K562 (cell line): Measurements from ENCODE around the gene UROS. TPM values are rescaled to one million over a fixed set of nuclear protein-coding genes. Genes with fewer than 3 reads are reported as not detected.

ENCODE experiments used
- ATAC-seq: fragments of 200-7000 bp; cut with Tn5 transposase; 3 replicates; pipeline ENCODE4 v1.9.1; 2020; ENCODE audit warnings: moderate library complexity
- BruUV-seq: library from RNA; stranded (reverse); fragments of 400-500 nt; replicated peaks from 2 replicates; lab custom pipeline; 2021; lab: Mats Ljungman, UMichigan
- CTCF ChIA-PET: fragments of 300-600 bp; formaldehyde crosslinking; extraction: SDS; loops from one replicate; lab custom pipeline; 2021; ENCODE audit warnings: low intra/inter-chr PET ratio; lab: Yijun Ruan, JAX
- POLR2A ChIA-PET: fragments of 300-600, 350-650 bp; sonication (Branson Sonifier 250); formaldehyde crosslinking; extraction: SDS; loops from one replicate; lab custom pipeline; 2021; ENCODE audit warnings: antibody characterized with exemption, inconsistent platforms; lab: Yijun Ruan, JAX
- DNase-seq, 4 experiments: peaks; one replicate each; pipeline versions ENCODE4 v3.0.0 to v3.0.0-alpha.2; 2011 to 2018; ENCODE audit warnings: low spot score in 3 of 4, mixed read lengths in 3 of 4; ENCODE audit errors: extremely low read depth in 1 of 4
- FAIRE-seq: peaks from 2 replicates; lab custom pipeline; 2011; peaks lifted over from hg19 to GRCh38; lab: Jason Lieb, UNC
- H2AFZ ChIP-seq: 2 replicates; pipeline ENCODE4 v1.6.0; 2011; ENCODE audit warnings: low read depth, low read length, control low read depth, inconsistent platforms
- H3K27ac ChIP-seq: fragments of 200-600 bp; 3 replicates; pipeline ENCODE4 v1.8.0; 2011; ENCODE audit warnings: low read depth, mild to moderate bottlenecking, control low read depth, inconsistent platforms, low read length, moderate library complexity, mixed read lengths; ENCODE audit errors: extremely low read depth
- H3K27me3 ChIP-seq, 2 experiments: fragments of 300-600 bp in 1 of 2; 2 replicates in 1 of 2; 3 replicates in 1 of 2; pipeline versions ENCODE4 v1.6.0 to v1.8.0; 2011; ENCODE audit warnings: inconsistent platforms in 2 of 2, low read length in 2 of 2, mild to moderate bottlenecking in 1 of 2, mixed read lengths in 1 of 2, moderate library complexity in 1 of 2; ENCODE audit not compliant: control insufficient read depth in 2 of 2, insufficient read depth in 2 of 2
- H3K36me3 ChIP-seq: fragments of 300-600 bp; 3 replicates; pipeline ENCODE4 v1.8.0; 2011; ENCODE audit warnings: mild to moderate bottlenecking, low read length, inconsistent platforms; ENCODE audit not compliant: control insufficient read depth, insufficient read depth
- H3K4me1 ChIP-seq, 2 experiments: fragments of 200-600 bp in 1 of 2; replicated peaks in 1 of 2; 2 replicates in 1 of 2; 3 replicates in 1 of 2; pipeline versions ENCODE4 v1.5.1 to v1.8.0; 2011; ENCODE audit warnings: inconsistent platforms in 2 of 2, low read length in 2 of 2, mild to moderate bottlenecking in 1 of 2, mixed read lengths in 1 of 2, moderate library complexity in 1 of 2; ENCODE audit not compliant: control insufficient read depth in 2 of 2, insufficient read depth in 2 of 2
- H3K4me2 ChIP-seq: 2 replicates; pipeline ENCODE4 v1.6.1; 2011; ENCODE audit warnings: low read length, control low read depth, inconsistent platforms, mixed read lengths; ENCODE audit not compliant: insufficient read depth
- H3K4me3 ChIP-seq: fragments of 200-600 bp; sonication (generic), shearing (Covaris generic); 2 replicates; pipeline ENCODE4 v1.5.1; 2016; ENCODE audit warnings: control low read depth, inconsistent platforms
- H3K79me2 ChIP-seq: fragments of 200-600 bp; 3 replicates; pipeline ENCODE4 v1.8.0; 2011; ENCODE audit warnings: low read length, inconsistent platforms; ENCODE audit not compliant: control insufficient read depth, insufficient read depth
- H3K9ac ChIP-seq, 2 experiments: 2 replicates each; pipeline versions ENCODE4 v1.6.0 to v1.6.1; 2011; ENCODE audit warnings: low read depth in 2 of 2, low read length in 2 of 2, control low read depth in 1 of 2, inconsistent platforms in 1 of 2, mild to moderate bottlenecking in 1 of 2, mixed read lengths in 1 of 2; ENCODE audit not compliant: insufficient read depth in 1 of 2
- H3K9me1 ChIP-seq: one replicate; pipeline ENCODE4 v1.6.0; 2011; ENCODE audit warnings: inconsistent platforms, mild to moderate bottlenecking, low read length, moderate library complexity; ENCODE audit not compliant: control insufficient read depth, insufficient read depth
- H3K9me3 ChIP-seq: replicated peaks from 2 replicates; pipeline ENCODE4 v1.5.1; 2011; ENCODE audit warnings: low read depth, low read length, inconsistent platforms; ENCODE audit not compliant: control insufficient read depth, insufficient read depth
- H4K20me1 ChIP-seq: replicated peaks from 2 replicates; pipeline ENCODE4 v1.6.1; 2011; ENCODE audit warnings: low read length, inconsistent platforms, mixed read lengths; ENCODE audit not compliant: control insufficient read depth, insufficient read depth
- BRF1 ChIP-seq: IDR thresholded peaks from 3 replicates; pipeline ENCODE4 v1.6.1; 2011; ENCODE audit warnings: borderline replicate concordance, mild to moderate bottlenecking; ENCODE audit not compliant: insufficient read length; ENCODE audit errors: extremely low read depth
- BRF2 ChIP-seq: IDR thresholded peaks from 3 replicates; pipeline ENCODE4 v1.6.1; 2011; ENCODE audit warnings: borderline replicate concordance, mild to moderate bottlenecking; ENCODE audit not compliant: insufficient read length, insufficient read depth
- CBX5 ChIP-seq: IDR thresholded peaks from 2 replicates; pipeline ENCODE4 v1.6.1; 2014; ENCODE audit warnings: low read depth, borderline replicate concordance
- ERF ChIP-seq: fragments of 450-650 bp; formaldehyde crosslinking; IDR thresholded peaks from 2 replicates; pipeline ENCODE4 v1.4.0; 2020; ENCODE audit warnings: mild to moderate bottlenecking, mixed read lengths
- HDAC2 ChIP-seq: fragments of 450-650 bp; IDR thresholded peaks from 2 replicates; pipeline ENCODE4 v1.6.1; 2016; ENCODE audit warnings: mild to moderate bottlenecking
- JUND ChIP-seq, 2 experiments: IDR thresholded peaks; 2 replicates in 1 of 2; 3 replicates in 1 of 2; pipeline ENCODE4 v1.6.1; 2011; ENCODE audit warnings: borderline replicate concordance in 2 of 2, low read depth in 2 of 2, low read length in 2 of 2, improper control_type of control experiment in 1 of 2, missing biosample characterization in 1 of 2, missing genetic modification characterization in 1 of 2, missing genetic modification reagents in 1 of 2
- MAX ChIP-seq: sonication (generic); formaldehyde crosslinking; IDR thresholded peaks from 2 replicates; pipeline ENCODE4 v1.9.0; 2022; ENCODE audit warnings: mild to moderate bottlenecking, missing genetic modification reagents
- POLR2AphosphoS5 ChIP-seq: IDR thresholded peaks from 2 replicates; pipeline ENCODE4 v1.6.1; 2011; ENCODE audit warnings: mild to moderate bottlenecking, low read depth, low read length, moderate library complexity; ENCODE audit not compliant: control insufficient read depth, insufficient read depth
- RFX1 ChIP-seq: fragments of 450-650 bp; IDR thresholded peaks from 2 replicates; pipeline ENCODE4 v1.6.1; 2016; ENCODE audit warnings: mild to moderate bottlenecking, moderate library complexity
- SAFB ChIP-seq: fragments of 200-400 bp; formaldehyde crosslinking; IDR thresholded peaks from 2 replicates; pipeline ENCODE4 v1.6.1; 2017; ENCODE audit warnings: low read depth, low read length, borderline replicate concordance
- ZNF445 ChIP-seq: fragments of 250-450 bp; sonication (Bioruptor Pico); IDR thresholded peaks from 2 replicates; pipeline ENCODE4 v1.4.0; 2020; ENCODE audit warnings: low read depth, mild to moderate bottlenecking, moderate library complexity
- WGBS: fragments of 100-300 bp; shearing (Covaris generic); methylation state at CpG from one replicate; pipeline ENCODE4 v1.1.6; 2016; ENCODE audit warnings: low coverage, mixed read lengths; ENCODE audit not compliant: insufficient coverage; ENCODE audit errors: missing lambda C conversion rate; 5-methylcytosine and 5-hydroxymethylcytosine counted together
- in situ Hi-C: fragments of 300-500 bp; cut with MboI; formaldehyde crosslinking; loops from 4 replicates; pipeline ENCODE4 v1.15.0; 2018; ENCODE audit warnings: inconsistent platforms, mixed read lengths
- intact Hi-C: fragments of 100-400 bp; cut with micrococcal nuclease; formaldehyde crosslinking; loops from 2 replicates; pipeline ENCODE4 v1.14.2; 2022
- polyA plus RNA-seq, 8 experiments: library from polyadenylated mRNA; depleted of rRNA in 4 of 8; stranded (reverse) in 5 of 8; unstranded in 3 of 8; fragments of >200 nt; fragmentation: Nextera tagmentation in 2 of 8; fragmentation: Illumina TruSeq in 1 of 8; extraction: Ambion mirVana in 2 of 8; extraction: Trizol in 1 of 8; gene quantifications; 2 replicates each; pipeline versions ENCODE4 v1.2.1 to v1.2.3, GENCODE V29; 2011 to 2014; ENCODE audit warnings: inconsistent platforms in 1 of 8, missing spikeins in 1 of 8
- total RNA-seq, 7 experiments: library from RNA; depleted of rRNA in 6 of 7; stranded (reverse); fragments of >200 nt in 6 of 7; fragmentation: Illumina TruSeq in 2 of 7; extraction: Trizol in 2 of 7; gene quantifications; 2 replicates each; pipeline versions ENCODE4 v1.2.1 to v1.2.3, GENCODE V29; 2011 to 2021; ENCODE audit warnings: low replicate concordance in 1 of 7

The UROS gene
- total and polyA plus RNA-seq, 9 of the 15 experiments (the other 6 are each of a cell fraction or from before 2014, with no cell fraction given), result 6.4 to 39.1 (median 32.3) TPM

DNA sequence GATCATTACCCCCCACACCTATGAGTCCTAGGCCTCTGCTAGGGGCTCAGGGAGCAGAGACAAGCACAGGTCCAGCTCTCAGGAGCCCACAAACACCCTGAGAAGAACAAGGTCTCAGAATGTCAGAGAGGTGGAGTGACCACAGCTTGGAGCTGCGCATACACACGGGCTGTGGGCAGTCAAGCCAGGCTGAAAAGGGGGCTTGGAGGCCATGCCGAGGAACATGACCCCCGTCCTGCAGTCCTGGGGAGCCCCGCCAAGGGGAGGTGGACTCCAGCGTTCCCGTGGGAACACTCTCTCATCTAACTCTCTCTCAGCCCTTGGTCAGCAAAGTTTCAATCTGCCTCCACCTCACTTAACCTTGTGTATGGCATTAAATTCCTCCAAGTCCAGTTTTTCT is 39.6 kb downstream of the UROS start (continued):
- TF ChIP-seq JUND (IDR thresholded peaks at IDR 0.05; ENCODE audit: borderline replicate concordance, low read depth, low read length), result no peak
- no peak for TF ChIP-seq JUND (tag; IDR thresholded peaks at IDR 0.05; ENCODE audit: borderline replicate concordance, low read depth, low read length)
- no peak for TF ChIP-seq ERF (CRISPR knock-in tag)
- no peak for TF ChIP-seq MAX (CRISPR knock-in tag)
- TF ChIP-seq SAFB, result no peak
- no peak for TF ChIP-seq POLR2AphosphoS5
- TF ChIP-seq BRF2, result no peak
- TF ChIP-seq ZNF445 (CRISPR knock-in tag), result no peak

DNA sequence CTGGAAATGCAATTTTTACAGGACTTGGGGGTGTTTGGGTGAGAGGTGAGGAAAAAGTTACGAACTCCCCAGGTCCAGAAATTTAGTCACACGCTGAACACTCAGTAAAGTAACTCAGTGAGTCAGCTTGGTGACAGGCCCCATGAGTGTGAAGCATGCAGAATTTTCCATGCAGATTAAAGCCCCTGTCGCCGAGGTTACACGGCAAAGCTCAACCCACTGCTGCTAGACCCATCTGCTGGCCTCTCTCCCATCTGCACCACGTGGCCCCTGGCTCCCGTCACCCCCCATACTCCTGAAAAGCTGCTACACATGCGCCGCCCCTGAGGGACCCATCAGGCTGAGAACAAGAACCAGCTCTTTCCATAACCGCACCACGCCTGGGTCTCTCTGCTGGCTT is 40.4 kb downstream of the UROS start:
- Histone ChIP-seq H3K36me3 (no peaks in the 10 kb centered on the region), H3K79me2 (no peaks in the 10 kb centered on the region), H3K4me3 (no peak overlapping the region), H3K27me3 (no peaks in the 10 kb centered on the region), H3K4me1 (no peaks in the 10 kb centered on the region), H3K4me2 (no peak overlapping the region), H4K20me1 (no peaks in the 10 kb centered on the region), H3K9me3 (no peaks in the 10 kb centered on the region), H3K9ac (no peak overlapping the region), H3K9me1 (no peaks in the 10 kb centered on the region), H2AFZ (no peak overlapping the region)
- CTCF ChIA-PET, result no interaction called here
- 52% methylated on average over 11 of the region's 11 CpGs for WGBS
- BruUV-seq, result no TSS peak
- intact Hi-C loops, result no loop called here
- ATAC-seq, result no peak
- TF ChIP-seq RFX1 (peak; percentile 10; the same call in 1 of the 2 replicates), HDAC2 (no peak), CBX5 (no peak), BRF1 (no peak)
- TF ChIP-seq, all 486 proteins: peak for 1
- no peak for FAIRE-seq
- POLR2A ChIA-PET, result no interaction called here
- in situ Hi-C loops, result no loop called here
- H3K27ac ChIP-seq, result no peak overlapping the region
- DNase-seq, result no peak
